ENCODE results near the gene ALDOA.

The ALDOA gene

GRCh38 chr16:30104492-30104891 is 38.9 kb downstream of the ALDOA start:
- TF ChIP-seq SUZ12 (IDR thresholded peaks at IDR 0.05; ENCODE audit: extremely low read depth, insufficient read depth, insufficient read length) (no peak), YY1 (IDR thresholded peaks at IDR 0.05; ENCODE audit: insufficient read depth, insufficient read length) (no peak), ZNF274 (IDR thresholded peaks at IDR 0.05; ENCODE audit: low read depth, low read length) (no peak)
- no peaks in the 10 kb centered on the region for H3K4me1 ChIP-seq (ENCODE audit: insufficient read depth, insufficient read length)
- 0 out of 2 replicates have a peak, but pooled peaks cover 6% of the 10 kb centered on the region for H3K9me3 ChIP-seq (ENCODE audit: insufficient read depth, low read length)
- no peak overlapping the region for H3K9ac ChIP-seq (ENCODE audit: insufficient read length, low read depth)
- no peak for DNase-seq (ENCODE audit: low read depth, low spot score)
- no peak overlapping the region for H3K4me3 ChIP-seq (ENCODE audit: insufficient read length, low read depth)
- H3K36me3 ChIP-seq (ENCODE audit: insufficient read depth, insufficient read length, low read length) = peaks cover 18% of the 10 kb centered on the region
- no peaks in the 10 kb centered on the region for H3K27me3 ChIP-seq (ENCODE audit: insufficient read depth, insufficient read length)

GRCh38 chr16:30108059-30108850 is 42.7 kb downstream of the ALDOA start:
- no peak for DNase-seq (ENCODE audit: low read depth, low spot score)
- Histone ChIP-seq H3K4me1 (ENCODE audit: insufficient read depth, insufficient read length) (peaks cover 15% of the 10 kb centered on the region), H3K9ac (ENCODE audit: insufficient read length, low read depth) (no peak overlapping the region), H3K4me3 (ENCODE audit: insufficient read length, low read depth) (no peak overlapping the region), H3K27me3 (ENCODE audit: insufficient read depth, insufficient read length) (no peaks in the 10 kb centered on the region), H3K9me3 (ENCODE audit: insufficient read depth, low read length) (no peaks in the 10 kb centered on the region), H3K36me3 (ENCODE audit: insufficient read depth, insufficient read length, low read length) (peaks cover 28% of the 10 kb centered on the region)
- TF ChIP-seq ZNF274 (IDR thresholded peaks at IDR 0.05; ENCODE audit: low read depth, low read length) = no peak
- no peak for TF ChIP-seq SUZ12 (IDR thresholded peaks at IDR 0.05; ENCODE audit: extremely low read depth, insufficient read depth, insufficient read length)
- TF ChIP-seq YY1 (IDR thresholded peaks at IDR 0.05; ENCODE audit: insufficient read depth, insufficient read length) = no peak

DNA sequence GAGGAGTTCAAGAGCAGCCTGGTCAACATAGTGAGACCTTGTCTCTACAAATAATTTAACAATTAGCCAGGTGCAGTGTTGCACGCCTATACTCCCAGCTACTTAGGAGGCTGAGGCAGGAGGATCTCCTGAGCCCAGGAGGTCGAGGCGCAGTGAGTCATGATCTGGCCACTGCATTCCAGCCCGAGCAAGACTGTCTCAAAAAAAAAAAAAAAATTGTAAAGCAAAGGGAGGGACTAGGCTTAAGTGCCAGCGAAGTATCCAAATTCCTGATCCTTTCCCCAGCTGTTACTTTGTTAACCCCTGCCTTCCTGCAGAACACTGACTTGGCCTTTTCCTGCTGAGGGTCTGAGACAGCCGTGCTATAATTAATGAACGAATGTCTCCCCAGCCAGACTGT is 45.1 kb downstream of the ALDOA start:
- peaks cover 21% of the 10 kb centered on the region for H3K36me3 ChIP-seq (ENCODE audit: insufficient read depth, insufficient read length, low read length)
- DNase-seq (ENCODE audit: low read depth, low spot score) = peak; percentile 44

DNA sequence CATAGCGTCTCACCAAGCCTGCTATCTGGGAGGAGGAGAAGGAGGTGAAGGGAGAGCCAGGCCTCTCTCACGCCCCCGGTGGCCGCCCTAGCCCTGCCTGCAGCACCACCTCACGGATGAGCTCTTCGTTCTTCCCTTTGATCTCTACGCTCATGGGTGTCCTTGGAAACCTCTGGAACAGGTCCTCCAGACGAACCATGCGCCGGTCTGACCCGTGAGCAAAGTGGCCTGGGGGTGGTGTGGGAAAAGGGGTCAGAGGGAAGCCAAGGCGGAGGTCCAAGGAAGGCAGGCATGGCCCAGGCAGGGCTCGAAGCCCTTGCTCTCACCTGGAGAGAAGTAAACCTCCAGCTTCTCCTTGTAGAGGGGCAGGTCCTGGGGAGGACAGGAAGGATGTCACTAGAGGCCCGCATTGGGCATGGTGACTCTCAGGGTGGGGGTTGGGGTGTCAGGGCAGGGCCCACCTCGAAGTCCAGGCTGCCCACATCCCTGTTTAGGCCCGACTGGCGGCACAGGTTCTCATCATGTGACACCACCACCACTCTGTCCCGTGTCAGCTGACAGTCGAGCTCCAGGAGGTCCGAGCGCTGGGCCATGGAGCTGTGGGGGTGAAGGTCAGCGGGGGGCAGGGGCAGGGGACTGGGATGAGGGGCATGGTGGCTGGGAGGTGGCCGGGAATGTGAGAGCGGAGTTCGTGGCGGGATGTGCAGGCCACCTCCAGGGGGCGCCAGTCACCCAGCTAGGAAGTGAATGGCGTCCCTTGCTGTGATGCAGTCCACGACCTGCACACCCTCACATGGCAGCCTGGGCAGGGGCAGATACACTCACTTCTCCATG is 46.9 kb downstream of the ALDOA start:
- DNase-seq (ENCODE audit: low read depth, low spot score) = peak; percentile 75
- peaks cover 35% of the 10 kb centered on the region for H3K36me3 ChIP-seq (ENCODE audit: insufficient read depth, insufficient read length, low read length)
- no peaks in the 10 kb centered on the region for H3K27me3 ChIP-seq (ENCODE audit: insufficient read depth, insufficient read length)
- H3K9ac ChIP-seq (ENCODE audit: insufficient read length, low read depth) = peak overlapping the region; percentile 42
- H3K4me3 ChIP-seq (ENCODE audit: insufficient read length, low read depth) = no peak overlapping the region
- peaks cover 15% of the 10 kb centered on the region for H3K4me1 ChIP-seq (ENCODE audit: insufficient read depth, insufficient read length)
- H3K9me3 ChIP-seq (ENCODE audit: insufficient read depth, low read length) = no peaks in the 10 kb centered on the region
- TF ChIP-seq ZNF274 (IDR thresholded peaks at IDR 0.05; ENCODE audit: low read depth, low read length) (no peak), YY1 (IDR thresholded peaks at IDR 0.05; ENCODE audit: insufficient read depth, insufficient read length) (no peak)

More for the DNA sequence above, 45.1 kb downstream of the ALDOA start:
- no peak overlapping the region for H3K4me3 ChIP-seq (ENCODE audit: insufficient read length, low read depth)
- no peaks in the 10 kb centered on the region for H3K27me3 ChIP-seq (ENCODE audit: insufficient read depth, insufficient read length)
- no peaks in the 10 kb centered on the region for H3K9me3 ChIP-seq (ENCODE audit: insufficient read depth, low read length)
- TF ChIP-seq SUZ12 (IDR thresholded peaks at IDR 0.05; ENCODE audit: extremely low read depth, insufficient read depth, insufficient read length) = no peak
- TF ChIP-seq ZNF274 (IDR thresholded peaks at IDR 0.05; ENCODE audit: low read depth, low read length) = no peak
- no peak for TF ChIP-seq YY1 (IDR thresholded peaks at IDR 0.05; ENCODE audit: insufficient read depth, insufficient read length)
- H3K4me1 ChIP-seq (ENCODE audit: insufficient read depth, insufficient read length) = peaks cover 15% of the 10 kb centered on the region
- H3K9ac ChIP-seq (ENCODE audit: insufficient read length, low read depth) = no peak overlapping the region

DNA sequence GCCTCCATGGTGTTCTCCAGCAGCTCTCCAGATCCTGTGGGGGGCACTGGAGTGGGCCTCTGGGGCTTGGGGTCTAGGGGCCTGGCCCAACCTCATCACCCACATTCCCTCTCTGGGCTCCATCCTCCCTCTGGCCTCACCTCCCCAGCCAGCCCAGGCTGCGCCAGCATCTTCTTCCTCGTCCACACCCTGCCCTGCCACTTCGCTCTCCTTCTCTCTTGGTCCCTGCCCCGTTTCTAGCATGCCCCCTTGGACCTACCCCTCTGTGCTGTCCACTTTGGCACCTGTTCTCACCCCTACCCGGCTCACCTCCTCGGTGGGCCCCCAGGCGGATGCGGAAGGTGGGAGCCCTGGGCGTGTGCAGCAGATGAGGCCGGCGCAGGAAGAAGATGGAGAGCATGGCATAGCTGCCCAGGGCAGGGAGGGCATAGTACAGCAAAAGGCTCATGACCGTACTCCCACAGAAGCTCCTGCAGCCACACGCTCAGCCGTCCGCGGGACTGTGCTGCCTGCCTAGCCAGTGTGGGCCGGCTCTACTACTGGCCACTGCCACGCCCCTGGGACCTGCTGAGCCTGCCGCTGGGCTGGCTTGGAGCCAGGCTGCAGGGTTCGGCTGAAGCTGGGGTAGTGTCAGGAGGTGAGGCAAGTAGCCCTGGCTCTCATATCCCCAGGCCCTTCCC is 47.6 kb downstream of the ALDOA start, which contains the start of gene GDPD3:
TSS of gene GDPD3 (minus strand) at position 507 of the 680 bp plus-strand sequence. CDS start at position 448, 59 bp downstream.
- H3K36me3 ChIP-seq (ENCODE audit: insufficient read depth, insufficient read length, low read length) = peaks cover 37% of the 10 kb centered on the region
- no peak for DNase-seq (ENCODE audit: low read depth, low spot score)

DNA sequence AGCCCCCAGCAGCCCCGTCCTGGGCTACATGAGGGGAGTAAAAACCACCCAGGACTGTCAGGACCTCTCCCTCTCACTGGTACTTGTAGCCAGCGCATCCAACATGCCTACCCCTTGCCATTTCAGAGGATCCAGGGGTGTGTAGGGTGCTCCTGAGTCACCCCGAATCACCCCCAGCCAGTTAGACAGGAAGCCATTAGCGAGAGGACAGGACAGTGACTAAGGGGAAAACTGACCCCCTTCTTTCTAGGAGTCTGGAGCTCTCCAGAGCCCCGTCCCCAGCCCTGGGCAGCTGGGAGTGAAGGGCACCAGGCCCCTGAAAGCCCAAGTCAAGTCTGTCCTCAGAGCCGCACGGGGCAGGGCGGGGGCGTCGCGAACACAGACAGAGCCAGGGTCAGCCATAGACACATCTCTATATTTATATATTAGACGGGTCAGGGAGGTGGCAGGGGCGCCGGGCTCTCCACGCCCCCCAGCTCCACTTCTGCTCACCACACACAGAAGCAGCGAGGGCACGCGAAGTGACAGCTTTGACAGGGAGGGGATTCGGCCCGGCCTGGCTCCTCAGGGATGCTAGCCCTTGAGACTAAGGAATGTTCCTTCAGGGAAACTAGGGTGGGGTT is 48.3 kb downstream of the ALDOA start:
- Histone ChIP-seq H3K4me1 (ENCODE audit: insufficient read depth, insufficient read length) (peaks cover 15% of the 10 kb centered on the region), H3K27me3 (ENCODE audit: insufficient read depth, insufficient read length) (no peaks in the 10 kb centered on the region), H3K9me3 (ENCODE audit: insufficient read depth, low read length) (no peaks in the 10 kb centered on the region), H3K4me3 (ENCODE audit: insufficient read length, low read depth) (no peak overlapping the region), H3K9ac (ENCODE audit: insufficient read length, low read depth) (no peak overlapping the region), H3K36me3 (ENCODE audit: insufficient read depth, insufficient read length, low read length) (peaks cover 39% of the 10 kb centered on the region)
- no peak for TF ChIP-seq YY1 (IDR thresholded peaks at IDR 0.05; ENCODE audit: insufficient read depth, insufficient read length)
- TF ChIP-seq ZNF274 (IDR thresholded peaks at IDR 0.05; ENCODE audit: low read depth, low read length) = no peak
- no peak for TF ChIP-seq SUZ12 (IDR thresholded peaks at IDR 0.05; ENCODE audit: extremely low read depth, insufficient read depth, insufficient read length)
- DNase-seq (ENCODE audit: low read depth, low spot score) = no peak

More for the DNA sequence above, 47.6 kb downstream of the ALDOA start, which contains the start of gene GDPD3:
- Histone ChIP-seq H3K4me3 (ENCODE audit: insufficient read length, low read depth) (no peak within 1 kb of the TSS), H3K4me1 (ENCODE audit: insufficient read depth, insufficient read length) (peaks cover 15% of the 10 kb centered on the region), H3K27me3 (ENCODE audit: insufficient read depth, insufficient read length) (no peaks in the 10 kb centered on the region), H3K9me3 (ENCODE audit: insufficient read depth, low read length) (no peaks in the 10 kb centered on the region), H3K9ac (ENCODE audit: insufficient read length, low read depth) (peak within 1 kb of the TSS; percentile 42)
- TF ChIP-seq YY1 (IDR thresholded peaks at IDR 0.05; ENCODE audit: insufficient read depth, insufficient read length) (no peak), SUZ12 (IDR thresholded peaks at IDR 0.05; ENCODE audit: extremely low read depth, insufficient read depth, insufficient read length) (no peak), ZNF274 (IDR thresholded peaks at IDR 0.05; ENCODE audit: low read depth, low read length) (no peak)
